ENCODE measurements around the gene PINLYP. TPM values are rescaled to one million over a fixed set of nuclear protein-coding genes. Genes with fewer than 3 reads are reported as not detected.

The PINLYP gene
- total and polyA plus RNA-seq, 2 of the 13 experiments (the other 11 are each of a cell fraction or from before 2014, with no cell fraction given) = 0.21 to 0.24 TPM

DNA sequence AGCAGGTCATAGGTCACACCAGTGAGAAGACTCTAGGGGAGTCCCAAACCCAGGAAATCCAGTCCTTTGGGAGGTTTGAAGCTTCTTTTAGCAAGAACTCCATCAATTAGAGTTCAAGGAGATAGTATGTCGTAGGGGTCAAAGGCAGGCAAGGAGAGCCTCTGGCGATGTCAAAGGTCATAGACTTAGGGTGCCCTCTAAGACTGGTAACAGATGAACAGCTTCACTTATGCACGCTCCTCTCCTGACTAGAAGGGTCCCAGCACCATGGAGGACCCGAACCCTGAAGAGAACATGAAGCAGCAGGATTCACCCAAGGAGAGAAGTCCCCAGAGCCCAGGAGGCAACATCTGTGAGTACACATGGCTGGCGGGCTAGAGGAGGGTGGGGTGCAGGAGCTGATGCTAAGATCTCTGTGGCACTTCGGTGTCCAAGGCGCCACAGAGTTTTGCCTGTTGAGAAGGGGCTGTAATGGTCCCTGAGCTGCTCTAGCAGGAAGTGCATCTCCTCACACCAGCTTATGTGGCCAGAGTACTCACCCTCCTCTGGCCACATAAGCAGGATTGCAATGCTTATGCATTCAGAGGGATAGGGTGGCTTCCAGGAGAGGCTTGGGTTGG, 21.4 kb downstream of the PINLYP start (continued):
- no peak for TF ChIP-seq ZFP37 (CRISPR knock-in tag; IDR thresholded peaks at IDR 0.05; ENCODE audit: borderline replicate concordance)
- no peak for TF ChIP-seq ARID2 (CRISPR knock-in tag; IDR thresholded peaks at IDR 0.05; ENCODE audit: borderline replicate concordance)

- no TSS peak for BruUV-seq (replicated peaks)
- peak overlapping the region; percentile 86 for H3K4me2 ChIP-seq (ENCODE audit: low read depth, low read length)
- DNase-seq (ENCODE audit: low spot score) (no peak), ATAC-seq (no peak), FAIRE-seq (no peak)
- in situ Hi-C loops (cut with HindIII; ENCODE audit: extremely low pct_ligation_motif_present, low pct_unique_long_range_greater_than_20kb) (loop anchor here (5.0 kb wide), 1 partner anchor 54 kb away; no protein-coding TSS in a partner anchor), intact Hi-C loops (cut with micrococcal nuclease; ENCODE audit: unreplicated experiment) (loop anchor here (2.0 to 10.0 kb wide), 2 partner anchors 55 to 73 kb away; partner anchors contain the start of gene ETHE1)
- peak overlapping the region in 2 of 3 experiments; percentile 69 to 80; a peak in 3 of 6 replicates for H3K4me3 ChIP-seq (replicated peaks in 1 of 3; ENCODE audit: insufficient read depth in 1 of 3, low read depth in 2 of 3, low read length in 3 of 3)
- peak overlapping the region; percentile 88; the same call in 1 of the 2 replicates for H3K9ac ChIP-seq (ENCODE audit: insufficient read depth, low read depth, low read length)
- ChIA-PET CTCF (ENCODE audit: low intra/inter-chr PET ratio, low total read pairs) (no interaction called here), POLR2A (interaction anchor here (1.0 kb wide), 1 partner anchor 37 kb away, joined by 3 read pairs; no protein-coding TSS in a partner anchor)
- H4K20me1 ChIP-seq (ENCODE audit: insufficient read depth, low read length) = peaks cover 2% of the 10 kb centered on the region; the same call in 1 of the 2 replicates
- 85% methylated on average over 5 of the region's 5 CpGs for WGBS (ENCODE audit: low lambda C conversion rate)
- H2AFZ ChIP-seq (ENCODE audit: low read length) = no peak overlapping the region
- no peak overlapping the region for H3K27ac ChIP-seq (ENCODE audit: extremely low read length, insufficient read depth, low read length)
- TF ChIP-seq HHEX (CRISPR knock-in tag; IDR thresholded peaks at IDR 0.05) (no peak), GLI4 (CRISPR knock-in tag; IDR thresholded peaks at IDR 0.05; ENCODE audit: borderline replicate concordance) (no peak)
- peaks cover 5 to 28% of the 10 kb centered on the region in 2 experiments; a peak in 4 of 5 replicates for H3K36me3 ChIP-seq (replicated peaks in 1 of 2; ENCODE audit: control insufficient read depth in 1 of 2, insufficient read depth in 2 of 2, low read length in 2 of 2)
- H3K9me3 ChIP-seq (ENCODE audit: low read length) = no peaks in the 10 kb centered on the region
- peaks cover 27% of the 10 kb centered on the region for H3K79me2 ChIP-seq (ENCODE audit: insufficient read depth, low read length)
- no peaks in the 10 kb centered on the region; a peak in 1 of 5 replicates for H3K27me3 ChIP-seq (ENCODE audit: control insufficient read depth in 1 of 2, insufficient read depth in 2 of 2, low read length in 2 of 2)
- H3K4me1 ChIP-seq (ENCODE audit: insufficient read depth, low read length) = peaks cover 19% of the 10 kb centered on the region
Observed at GRCh38 chr19:43597876-43598275, 22.3 kb downstream of the PINLYP start.

All from HepG2 (cell line).